HG03025 (cell line): ENCODE data around the gene PEAK1.

Experiments
- ATAC-seq: cut with Tn5 transposase; IDR thresholded peaks from one replicate; pipeline ENCODE4 v1.9.1; 2021; ENCODE audit warnings: mild to moderate bottlenecking, moderate library complexity; ENCODE audit not compliant: unreplicated experiment, low FRiP score

Gene PEAK1, protein sequence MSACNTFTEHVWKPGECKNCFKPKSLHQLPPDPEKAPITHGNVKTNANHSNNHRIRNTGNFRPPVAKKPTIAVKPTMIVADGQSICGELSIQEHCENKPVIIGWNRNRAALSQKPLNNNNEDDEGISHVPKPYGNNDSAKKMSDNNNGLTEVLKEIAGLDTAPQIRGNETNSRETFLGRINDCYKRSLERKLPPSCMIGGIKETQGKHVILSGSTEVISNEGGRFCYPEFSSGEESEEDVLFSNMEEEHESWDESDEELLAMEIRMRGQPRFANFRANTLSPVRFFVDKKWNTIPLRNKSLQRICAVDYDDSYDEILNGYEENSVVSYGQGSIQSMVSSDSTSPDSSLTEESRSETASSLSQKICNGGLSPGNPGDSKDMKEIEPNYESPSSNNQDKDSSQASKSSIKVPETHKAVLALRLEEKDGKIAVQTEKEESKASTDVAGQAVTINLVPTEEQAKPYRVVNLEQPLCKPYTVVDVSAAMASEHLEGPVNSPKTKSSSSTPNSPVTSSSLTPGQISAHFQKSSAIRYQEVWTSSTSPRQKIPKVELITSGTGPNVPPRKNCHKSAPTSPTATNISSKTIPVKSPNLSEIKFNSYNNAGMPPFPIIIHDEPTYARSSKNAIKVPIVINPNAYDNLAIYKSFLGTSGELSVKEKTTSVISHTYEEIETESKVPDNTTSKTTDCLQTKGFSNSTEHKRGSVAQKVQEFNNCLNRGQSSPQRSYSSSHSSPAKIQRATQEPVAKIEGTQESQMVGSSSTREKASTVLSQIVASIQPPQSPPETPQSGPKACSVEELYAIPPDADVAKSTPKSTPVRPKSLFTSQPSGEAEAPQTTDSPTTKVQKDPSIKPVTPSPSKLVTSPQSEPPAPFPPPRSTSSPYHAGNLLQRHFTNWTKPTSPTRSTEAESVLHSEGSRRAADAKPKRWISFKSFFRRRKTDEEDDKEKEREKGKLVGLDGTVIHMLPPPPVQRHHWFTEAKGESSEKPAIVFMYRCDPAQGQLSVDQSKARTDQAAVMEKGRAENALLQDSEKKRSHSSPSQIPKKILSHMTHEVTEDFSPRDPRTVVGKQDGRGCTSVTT (N-terminal part only)

DNA sequence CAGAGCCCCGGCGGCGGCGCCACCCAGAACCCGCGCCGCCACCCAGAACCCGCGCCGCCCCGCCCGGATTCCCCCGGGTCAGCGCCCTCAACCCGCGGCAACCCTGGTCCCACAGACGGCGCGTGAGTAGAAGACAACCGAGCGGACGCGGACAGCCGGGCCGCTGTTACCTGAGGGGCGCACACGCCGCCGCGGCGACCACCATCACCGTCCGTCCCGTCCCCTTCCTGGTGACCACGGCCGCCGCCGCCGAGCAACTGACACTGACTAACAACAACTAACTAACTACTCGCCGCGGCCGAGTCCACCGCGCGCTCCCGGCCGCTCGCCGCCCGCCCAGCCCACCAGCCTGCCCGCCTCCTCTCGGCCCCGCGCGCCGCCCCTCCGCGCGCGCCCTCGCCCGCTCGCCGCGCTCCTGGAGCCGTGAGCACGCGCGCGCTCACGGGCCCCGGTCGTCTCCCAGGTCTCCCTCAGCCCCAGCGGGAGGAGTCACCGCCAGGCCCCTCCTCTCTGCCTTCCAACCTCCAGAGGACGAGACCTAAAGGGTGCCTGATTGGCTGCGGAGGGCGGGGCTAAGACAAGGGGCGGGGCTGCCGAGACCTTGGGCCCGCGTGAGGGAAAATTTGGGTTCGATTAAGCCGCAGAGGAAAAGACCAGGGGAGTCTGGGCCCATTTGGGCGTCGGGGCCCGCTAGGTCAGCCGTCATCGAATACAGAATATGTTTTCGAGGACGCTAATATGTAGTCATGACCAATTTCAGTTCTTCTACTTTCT lies at the start of gene PEAK1:
TSS of gene PEAK1 (minus strand) at position 269 of the 774 bp plus-strand sequence. CDS start 238,178 bp downstream, outside the sequence.
- peak; percentile 89 for ATAC-seq

DNA sequence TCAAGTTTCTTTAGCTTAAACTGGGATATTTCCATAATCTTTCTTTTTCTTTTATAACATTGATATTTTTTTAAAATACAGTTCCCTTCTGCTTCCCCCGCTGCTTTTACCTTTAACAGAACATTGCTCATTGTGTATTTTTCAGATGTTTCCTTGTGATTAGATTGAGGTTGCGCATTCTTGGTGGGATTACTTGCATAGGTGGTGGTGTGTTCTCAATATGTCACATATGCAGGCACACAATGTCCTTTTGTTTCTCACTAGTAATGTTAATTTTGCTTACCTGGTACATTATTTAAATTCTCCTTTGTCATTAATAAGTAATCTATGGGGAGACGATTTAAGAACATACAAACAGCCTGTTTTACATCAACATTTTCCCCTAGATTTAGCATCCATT lies 49.0 kb upstream of the PEAK1 start:
- ATAC-seq = no peak

DNA sequence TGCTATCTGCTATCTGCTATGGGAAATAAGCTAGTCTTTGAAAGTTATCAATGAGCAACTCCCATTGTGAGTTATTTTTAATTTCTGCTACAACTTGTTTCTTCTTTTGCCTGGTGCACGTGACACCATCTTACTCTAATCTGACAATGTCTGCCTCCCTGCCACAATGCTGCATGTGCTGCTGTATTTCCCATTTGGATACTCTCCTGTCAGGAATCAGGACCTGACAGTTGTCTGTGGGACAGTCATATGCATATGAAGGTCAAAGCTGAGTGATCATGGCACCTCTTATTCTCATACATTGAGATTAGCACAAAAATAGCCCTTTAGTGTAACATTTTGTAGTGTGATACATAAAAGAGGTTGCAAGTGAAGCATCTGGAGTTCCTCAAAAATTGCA lies 46.6 kb upstream of the PEAK1 start:
- no peak for ATAC-seq

DNA sequence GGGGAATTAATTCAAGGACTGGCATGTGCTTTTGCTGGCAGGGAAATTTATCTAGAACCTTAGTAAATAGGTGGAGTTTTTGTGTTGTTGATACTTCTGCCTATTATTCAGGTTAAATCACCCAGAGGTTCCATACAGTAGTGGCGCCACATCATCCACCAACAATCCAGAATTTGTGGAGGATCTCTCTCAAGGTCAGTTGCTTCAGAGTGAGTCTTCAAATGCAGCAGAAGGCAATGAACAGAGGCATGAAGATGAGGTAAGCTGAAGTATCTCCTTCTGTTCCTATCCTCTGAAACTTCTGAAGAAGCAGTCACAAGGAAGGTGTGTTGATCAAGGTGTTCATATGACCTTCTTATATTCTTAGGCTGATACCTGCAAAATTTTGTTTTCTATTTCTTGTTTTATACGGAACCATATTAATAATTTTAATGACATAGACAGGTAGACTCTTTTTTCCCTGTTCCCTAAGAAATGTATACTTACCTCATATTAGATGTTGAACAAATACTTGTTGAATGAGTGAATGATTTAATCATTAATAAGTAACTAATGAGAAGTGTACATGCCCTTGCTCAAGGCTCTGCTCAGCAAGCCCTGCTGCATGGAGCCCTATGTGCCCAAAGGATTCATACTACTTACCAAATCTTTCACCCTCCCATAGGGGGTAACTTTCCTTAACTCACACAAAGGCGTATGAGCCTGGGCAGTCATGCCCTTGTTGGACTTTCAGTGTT lies 44.4 kb upstream of the PEAK1 start:
- no peak for ATAC-seq

DNA sequence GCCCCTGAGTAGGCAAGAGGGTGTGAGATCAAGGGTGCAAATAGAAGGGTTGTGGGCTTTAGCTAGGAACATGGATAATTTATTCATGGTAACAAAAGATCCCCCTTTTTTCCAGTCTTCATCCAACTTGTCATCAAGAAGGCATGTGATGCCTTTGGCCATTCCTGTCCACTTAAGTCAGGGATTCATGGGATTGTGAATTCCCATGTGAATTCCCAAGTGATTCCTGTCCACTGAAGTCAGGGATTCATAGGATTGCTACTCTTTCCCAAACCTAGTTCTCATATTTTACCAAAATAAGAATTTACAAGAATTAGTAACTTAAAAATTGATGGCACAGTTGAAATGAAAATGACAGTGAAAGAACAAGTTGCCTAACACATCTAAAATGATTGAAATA lies 41.6 kb upstream of the PEAK1 start:
- no peak for ATAC-seq

DNA sequence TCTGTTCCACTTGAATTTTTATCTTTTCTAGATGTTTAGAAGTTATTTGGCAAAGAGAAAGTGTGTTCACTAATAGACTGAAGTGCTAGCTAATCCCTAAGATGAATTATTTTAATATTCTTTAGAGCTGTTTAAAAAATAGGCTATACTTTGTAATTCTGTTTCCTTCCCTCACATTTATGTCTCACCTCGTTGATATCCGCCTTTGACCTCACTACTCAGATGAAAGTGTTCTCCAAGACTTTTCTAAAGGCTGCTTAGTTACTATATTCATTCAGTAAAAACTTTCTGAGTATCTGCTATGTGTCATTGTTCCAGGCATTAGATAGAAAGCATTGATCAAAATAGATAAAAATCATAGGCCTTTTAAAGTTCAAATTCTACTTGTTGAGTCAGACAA lies 39.1 kb upstream of the PEAK1 start:
- ATAC-seq = no peak

DNA sequence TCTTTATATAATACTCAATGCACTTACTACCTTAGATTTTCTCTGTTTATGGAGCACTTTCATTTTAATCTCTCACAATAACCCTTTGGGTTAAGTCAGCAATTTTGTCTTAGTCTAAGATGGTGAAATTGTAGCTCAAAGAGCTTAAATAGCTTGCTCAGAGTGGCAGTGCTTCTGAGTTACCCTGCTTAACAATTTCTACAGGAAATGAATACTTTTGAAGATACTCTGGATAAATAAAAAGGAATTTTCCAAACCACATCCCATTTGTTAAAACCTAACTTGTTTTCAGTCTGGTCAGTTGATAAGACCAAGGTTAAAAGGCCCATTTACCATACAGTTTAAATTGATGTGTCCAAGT lies 38.0 kb upstream of the PEAK1 start:
- no peak for ATAC-seq

DNA sequence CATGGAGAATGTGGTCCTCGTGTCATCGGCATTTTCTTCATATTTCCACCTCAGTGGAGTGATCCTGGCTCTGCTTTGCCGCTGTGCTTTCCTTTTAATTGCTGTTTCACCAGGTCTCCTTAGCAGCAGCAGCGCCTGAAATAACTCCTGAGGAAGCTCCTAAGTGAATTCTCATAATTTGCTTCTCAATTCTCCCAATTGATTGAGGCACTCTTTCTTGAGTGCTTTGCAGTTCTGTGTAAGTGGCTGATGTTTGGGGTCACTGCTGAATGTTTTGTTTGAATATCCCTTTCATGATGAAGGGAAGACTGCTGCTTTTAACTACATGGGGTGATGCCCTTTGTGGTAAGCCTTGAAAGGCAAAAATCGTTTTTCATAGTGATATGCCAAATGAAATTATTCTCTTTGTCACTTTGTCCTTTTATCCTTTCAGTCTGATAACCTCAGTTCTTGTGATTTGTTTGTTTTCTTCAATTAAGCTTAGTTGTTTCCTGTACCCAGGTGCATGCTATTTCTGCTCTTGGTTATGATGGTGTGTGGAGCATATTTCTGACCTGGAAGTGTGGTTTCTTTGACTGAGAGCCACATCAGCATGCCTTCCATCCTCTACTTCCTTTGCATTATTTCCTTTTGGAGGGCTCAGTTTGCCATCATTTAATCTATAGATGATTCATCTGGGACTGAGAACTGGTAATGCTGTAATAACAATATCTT lies 37.4 kb upstream of the PEAK1 start:
- no peak for ATAC-seq

DNA sequence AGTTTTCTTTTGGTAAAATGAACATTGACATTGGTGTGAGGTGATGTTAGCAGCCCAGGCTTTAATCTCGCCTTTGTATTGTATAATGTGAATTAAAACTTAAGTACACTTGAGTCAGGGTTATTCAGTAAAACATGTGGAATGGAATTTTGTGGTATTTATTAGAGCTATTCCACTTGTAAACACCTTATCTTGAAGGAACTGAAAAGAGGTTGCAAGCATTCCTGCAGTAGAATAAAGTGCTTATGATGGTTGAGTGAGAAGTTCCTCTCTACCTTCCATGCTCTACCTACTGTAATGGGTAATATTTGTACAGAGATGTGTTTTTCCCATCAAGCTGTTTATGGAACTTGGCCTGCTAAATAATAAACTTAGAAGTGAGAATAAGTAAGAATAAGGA lies 36.8 kb upstream of the PEAK1 start:
- no peak for ATAC-seq

DNA sequence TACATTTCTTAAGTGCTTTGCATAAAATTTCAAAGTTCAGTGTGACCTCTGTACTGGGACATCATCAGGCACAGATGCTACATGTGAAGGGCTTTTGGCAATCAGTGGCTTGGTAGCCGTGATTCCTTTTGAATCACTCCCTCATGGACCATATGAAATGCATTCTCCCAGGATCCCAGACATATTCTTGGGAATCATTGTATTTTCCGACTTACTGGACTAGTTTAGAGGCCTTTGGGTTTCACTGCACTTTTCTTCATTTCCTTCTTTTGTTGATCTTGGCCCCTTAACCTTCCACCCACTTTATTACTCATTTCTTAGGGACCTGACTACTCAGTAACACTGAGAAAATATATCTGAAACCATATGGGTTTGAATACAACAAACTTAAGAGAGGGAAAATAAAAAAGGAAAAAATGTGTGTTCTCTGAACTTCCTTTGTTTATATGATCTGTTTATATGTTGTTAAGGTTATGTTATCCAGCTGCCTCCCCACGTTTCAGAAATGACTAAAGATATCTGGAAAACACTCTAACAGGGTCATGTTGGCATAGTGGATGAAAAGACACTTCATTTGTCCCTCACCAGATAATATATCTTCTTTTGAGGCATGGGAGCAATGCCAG lies 35.9 kb upstream of the PEAK1 start:
- ATAC-seq = no peak

DNA sequence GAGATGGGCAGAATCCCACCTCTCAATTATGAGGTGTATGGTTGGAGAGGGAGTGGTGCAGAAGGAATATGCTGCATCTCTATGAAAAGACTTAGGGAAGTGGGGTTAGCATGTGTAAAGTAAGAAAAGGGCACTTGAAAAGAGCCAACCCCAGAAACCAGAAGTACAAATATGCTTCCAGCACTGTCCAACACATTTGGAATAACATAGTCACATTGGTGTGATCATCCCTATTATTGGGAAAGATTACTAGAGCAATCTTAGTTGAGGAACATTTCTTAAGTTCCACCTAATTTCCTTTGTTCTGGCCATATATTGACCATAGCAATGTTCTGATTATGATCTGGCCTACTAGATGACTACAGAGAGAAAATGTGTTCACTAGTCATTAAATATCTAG lies 35.0 kb upstream of the PEAK1 start:
- ATAC-seq = no peak

DNA sequence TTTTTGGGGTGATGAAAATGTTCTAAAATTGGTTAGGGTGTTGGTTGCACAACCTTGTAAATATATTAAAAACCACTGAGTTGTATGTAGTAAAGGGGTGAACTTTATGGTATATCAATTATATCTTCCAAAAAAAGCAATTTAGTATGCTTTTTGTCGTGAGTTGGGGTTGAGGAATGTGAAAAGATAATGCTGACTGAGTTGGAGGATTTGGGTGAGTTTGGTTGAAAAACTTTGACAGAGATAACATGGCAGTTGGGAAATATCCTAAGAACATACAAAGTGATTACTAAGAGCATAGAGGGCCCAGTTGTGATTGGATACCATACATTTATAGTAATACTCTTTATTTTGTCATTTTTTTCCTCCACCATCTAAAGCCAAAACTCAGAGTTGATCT lies 34.4 kb upstream of the PEAK1 start:
- no peak for ATAC-seq

DNA sequence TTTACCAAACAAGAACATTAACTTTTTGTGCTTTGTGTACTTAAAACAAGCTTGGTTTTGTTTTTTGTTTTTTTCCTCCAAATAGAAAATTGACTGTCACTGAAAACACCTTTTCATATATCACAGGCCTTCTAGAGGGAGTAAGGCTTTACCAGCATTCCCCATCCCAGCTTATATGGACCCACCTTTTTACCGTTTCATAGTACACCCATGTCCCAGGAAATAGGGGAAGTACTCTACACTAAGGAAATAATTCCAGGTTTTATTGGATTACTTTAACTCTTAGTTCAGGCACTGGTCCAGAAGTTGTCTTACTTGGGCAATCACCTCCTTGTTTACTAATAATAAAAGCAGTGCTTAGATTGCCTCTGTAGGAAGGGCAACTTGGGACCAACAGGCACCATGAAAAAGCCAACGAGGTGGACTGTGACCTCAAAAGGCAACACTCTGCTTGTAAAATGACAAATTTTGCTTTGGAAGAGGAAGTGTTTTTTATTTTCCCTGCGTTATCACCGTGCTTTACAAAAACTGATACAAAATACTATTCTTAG lies 27.0 kb upstream of the PEAK1 start:
- no peak for ATAC-seq

DNA sequence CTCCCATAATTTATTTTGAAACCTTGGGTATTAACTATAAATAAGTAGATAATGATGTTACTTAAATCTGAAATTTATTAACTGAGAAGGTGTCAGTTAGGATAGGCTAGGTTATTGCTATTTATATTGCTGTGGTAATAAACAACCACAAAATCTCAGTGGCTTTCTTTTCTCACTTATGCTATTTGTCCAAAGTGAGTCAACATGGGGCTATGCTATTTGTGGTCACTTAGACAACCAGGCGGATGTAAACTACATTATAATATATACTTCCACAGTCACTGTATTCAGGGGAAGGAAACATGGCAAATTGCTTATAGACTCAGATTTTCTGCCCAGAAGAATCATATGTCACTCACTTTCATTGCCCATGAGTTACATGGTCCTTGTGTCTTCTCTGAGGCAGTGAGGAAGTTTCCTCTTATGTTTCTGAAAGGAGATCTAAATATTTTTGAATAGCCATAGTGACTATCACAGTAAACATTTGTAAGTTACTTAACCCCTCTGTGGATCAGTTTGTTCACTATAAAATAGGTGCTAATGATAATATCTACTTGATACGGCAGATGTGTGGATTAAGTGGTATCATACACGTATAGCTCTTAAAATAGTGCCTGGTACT lies 20.6 kb upstream of the PEAK1 start:
- peak; percentile 59 for ATAC-seq

DNA sequence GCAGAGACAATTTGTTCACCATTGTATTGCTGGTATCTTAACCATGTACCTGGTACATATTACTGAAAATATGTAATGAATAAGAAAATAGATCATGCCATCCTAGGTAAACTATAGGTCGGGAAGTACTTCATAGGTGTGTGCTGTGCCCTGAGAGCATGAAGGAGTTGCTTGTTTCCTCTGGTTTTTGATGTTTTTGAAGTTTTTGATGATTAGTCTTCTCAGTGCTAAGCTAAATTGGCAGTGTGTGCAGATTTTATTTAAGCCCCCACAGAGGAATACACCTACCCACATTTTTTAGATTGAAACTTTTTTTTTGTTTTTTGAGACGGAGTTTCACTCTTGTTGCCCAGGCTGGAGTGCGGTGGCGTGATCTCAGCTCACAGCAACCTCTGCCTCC lies 17.4 kb upstream of the PEAK1 start:
- no peak for ATAC-seq

DNA sequence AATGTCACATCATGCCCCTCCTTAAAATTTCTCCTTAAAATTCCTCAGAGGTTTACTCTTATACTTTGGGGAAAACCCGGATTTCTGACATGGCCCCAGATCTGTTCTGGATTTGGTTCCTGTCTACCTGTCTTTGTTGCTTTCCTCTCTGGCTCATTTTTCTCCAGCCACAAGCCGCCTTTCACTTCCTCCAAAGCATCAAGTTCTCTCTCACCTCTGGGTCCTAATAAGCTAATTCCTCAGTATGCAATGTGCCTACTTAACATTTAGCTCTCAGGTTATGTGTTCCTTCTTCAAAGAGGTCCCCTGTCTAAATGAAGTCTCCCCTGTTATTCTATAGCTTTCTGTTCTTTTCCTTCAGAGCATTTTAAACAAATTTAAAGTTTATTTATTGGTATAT lies 16.9 kb upstream of the PEAK1 start:
- no peak for ATAC-seq

DNA sequence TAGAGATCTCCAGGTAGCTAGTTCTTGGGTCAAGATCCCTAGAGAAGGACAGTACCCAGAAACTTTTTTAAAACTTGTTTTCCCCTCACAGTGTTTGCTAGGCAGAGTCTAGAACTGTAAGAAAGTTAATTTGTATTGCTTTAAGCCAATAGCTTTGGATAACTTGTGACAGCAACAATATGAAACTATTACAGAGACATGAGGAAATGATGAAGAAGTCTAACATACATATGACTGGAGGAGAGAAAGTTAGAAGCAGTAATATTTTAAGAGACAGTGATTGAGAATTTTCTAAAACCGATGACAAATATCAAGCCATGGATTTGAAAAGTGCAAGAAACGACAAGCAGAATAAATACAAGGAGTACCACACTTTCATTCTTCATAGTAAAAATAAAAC lies 10.7 kb upstream of the PEAK1 start:
- no peak for ATAC-seq

DNA sequence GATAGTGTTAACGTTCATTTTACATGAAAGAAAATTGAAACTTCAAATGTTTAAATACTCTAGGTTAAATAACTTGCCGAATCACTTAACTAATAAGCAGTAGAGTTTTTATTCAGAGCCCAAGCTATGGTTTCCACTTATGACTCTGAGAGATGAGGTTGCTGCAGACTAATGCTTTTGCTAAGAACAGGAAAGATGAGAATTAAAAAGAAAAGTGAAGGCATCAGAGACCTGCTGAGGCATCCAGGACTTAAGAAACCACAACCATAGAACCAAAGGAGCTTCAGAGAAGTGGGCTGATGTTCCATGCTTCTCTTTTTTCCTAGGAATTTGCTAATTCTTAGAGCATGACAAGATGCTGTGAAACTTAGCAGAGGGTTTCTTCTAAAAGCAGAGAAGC lies 10.3 kb upstream of the PEAK1 start:
- no peak for ATAC-seq
